ENCODE measurements around the gene AUTS2. TPM values are rescaled to one million over a fixed set of nuclear protein-coding genes. Genes with fewer than 3 reads are reported as not detected.
"Not testable (repeated sequence)": the region's sequence is repeated elsewhere in the genome, so short reads cannot be mapped to it uniquely, and the experiment has no call there.

The AUTS2 gene
- total and polyA plus RNA-seq, 2 donors: 13.4 to 87.7 TPM

DNA sequence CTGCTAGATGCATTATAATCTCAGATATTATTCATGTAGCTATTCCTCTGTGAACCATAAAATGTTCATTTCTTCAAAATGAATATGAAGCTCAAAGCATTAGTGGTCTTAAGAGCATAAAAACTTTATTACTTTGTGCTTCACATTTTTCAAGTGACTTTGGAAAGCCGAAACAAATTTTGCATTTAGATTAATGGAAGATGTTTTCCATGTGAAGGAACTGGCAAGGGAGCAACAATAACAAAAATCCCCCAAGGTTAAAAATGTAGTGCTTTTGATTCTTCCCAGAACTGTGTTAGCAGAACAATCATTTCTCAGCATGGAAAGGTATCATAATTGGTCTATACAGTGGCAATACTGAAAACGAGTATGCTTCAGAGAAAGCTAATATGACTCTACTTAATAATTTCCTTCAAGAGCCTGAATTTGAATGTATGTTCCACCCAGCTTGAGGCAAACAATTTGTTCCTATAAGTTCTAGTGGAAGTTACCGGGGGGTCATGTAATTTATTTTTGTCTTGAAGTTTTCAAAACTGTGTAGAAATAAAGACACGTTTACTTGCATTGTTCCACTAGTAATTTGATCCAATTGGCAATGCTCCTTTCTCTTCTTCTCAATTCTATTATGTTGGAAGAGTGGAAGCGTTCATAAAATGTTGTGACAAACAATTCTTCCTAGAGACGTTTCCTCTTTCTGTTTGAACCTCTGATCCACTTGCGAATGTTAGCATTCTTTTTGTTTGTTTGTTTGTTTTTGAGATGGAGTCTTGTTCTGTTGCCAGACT lies 665.4 kb downstream of the AUTS2 start:
- H3K27ac ChIP-seq (ENCODE audit: low read depth): no peak overlapping the region
- DNase-seq (ENCODE audit: extremely low spot score): no peak
- 73% methylated on average over 7 of the region's 7 CpGs for WGBS

DNA sequence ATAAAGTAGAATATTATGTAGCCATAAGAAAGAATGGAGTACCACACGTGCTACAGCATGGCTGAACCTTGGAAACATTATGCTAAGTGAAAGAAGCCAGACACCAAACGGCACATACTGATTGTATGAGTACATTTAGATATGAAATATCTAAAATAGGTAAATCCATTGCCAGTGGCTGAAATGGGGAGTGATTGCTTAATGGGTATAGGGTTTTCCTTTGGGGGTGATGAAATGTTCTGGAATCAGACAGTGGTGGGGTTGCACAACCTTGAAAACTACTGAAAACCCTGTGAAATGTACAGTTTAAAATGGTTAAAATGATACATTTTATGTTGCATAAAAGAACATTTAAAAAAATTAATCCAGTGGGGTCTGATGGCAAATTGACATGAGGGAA lies 667.9 kb downstream of the AUTS2 start:
- 91% methylated on average over 2 of the region's 2 CpGs for whole genome bisulfite sequencing

More for the DNA sequence above, 665.4 kb downstream of the AUTS2 start:
- H3K4me3 ChIP-seq (ENCODE audit: low read depth, low read length): no peak overlapping the region
- H3K4me1 ChIP-seq (ENCODE audit: insufficient read depth): no peaks in the 10 kb centered on the region
- no peaks in the 10 kb centered on the region for H3K36me3 ChIP-seq (ENCODE audit: insufficient read depth)

DNA sequence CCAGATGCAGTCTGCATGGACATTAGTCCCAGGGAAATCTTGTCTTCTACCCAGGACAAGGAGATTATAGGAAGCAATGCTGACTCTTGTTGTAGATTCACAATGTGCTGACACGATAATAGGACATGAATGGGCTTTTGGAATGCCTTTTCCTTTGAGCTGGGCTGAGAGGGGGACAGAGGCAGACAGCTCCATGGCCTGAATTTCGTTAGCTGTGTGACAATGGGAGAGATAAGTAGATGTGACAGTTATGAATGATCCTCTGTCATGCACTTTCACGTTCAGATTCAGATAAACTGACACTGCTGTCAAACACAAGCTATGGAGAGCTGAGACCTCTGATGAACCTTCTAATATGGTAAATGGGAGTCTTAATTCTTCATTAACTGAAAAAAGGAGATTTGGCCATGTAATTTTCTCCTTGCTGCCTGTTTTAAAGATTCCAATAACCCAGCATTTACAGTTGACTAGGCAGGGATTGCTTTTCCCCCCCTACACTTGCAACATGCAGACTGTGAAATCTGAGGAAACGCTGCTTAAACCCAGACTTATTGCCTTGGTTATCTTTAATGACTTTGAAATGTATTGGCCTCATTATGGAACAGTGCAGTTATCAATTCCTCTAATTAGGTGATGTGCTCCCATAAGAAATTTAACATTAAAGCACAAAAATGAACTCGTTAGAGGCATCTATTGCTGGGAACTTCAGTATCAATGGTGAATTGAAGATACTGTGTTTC lies 669.3 kb downstream of the AUTS2 start:
- Histone ChIP-seq H3K36me3 (ENCODE audit: insufficient read depth) (no peaks in the 10 kb centered on the region), H3K27ac (ENCODE audit: low read depth) (no peak overlapping the region), H3K4me3 (ENCODE audit: low read depth, low read length) (no peak overlapping the region), H3K4me1 (ENCODE audit: insufficient read depth) (no peaks in the 10 kb centered on the region)
- no peak for DNase-seq (ENCODE audit: extremely low spot score)
- WGBS: 90% methylated on average over 5 of the region's 5 CpGs

More for the DNA sequence above, 667.9 kb downstream of the AUTS2 start:
- H3K4me3 ChIP-seq (ENCODE audit: low read depth, low read length): no peak overlapping the region
- H3K27ac ChIP-seq (ENCODE audit: low read depth): no peak overlapping the region
- H3K4me1 ChIP-seq (ENCODE audit: insufficient read depth): no peaks in the 10 kb centered on the region
- H3K36me3 ChIP-seq (ENCODE audit: insufficient read depth): no peaks in the 10 kb centered on the region
- no peak for DNase-seq (ENCODE audit: extremely low spot score)

DNA sequence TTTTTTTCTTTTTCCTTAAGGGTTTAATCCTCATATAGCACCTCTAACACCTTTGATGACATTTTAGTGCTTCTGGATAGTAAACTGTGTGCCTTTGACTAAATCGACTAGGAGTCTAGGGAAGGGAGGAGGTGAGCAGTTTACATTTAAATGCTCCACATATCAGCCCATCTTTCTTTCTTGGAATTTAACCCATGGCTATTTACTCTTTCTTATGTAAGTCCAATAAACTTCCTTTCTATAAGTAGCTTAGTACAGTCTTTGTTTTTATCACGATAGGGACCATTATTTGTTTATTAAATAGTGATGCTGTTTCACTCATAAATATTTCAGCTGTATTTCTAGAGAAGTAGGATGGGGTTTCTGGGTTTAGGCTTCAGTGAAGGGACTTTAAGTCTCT lies 669.9 kb downstream of the AUTS2 start:
- Histone ChIP-seq H3K36me3 (ENCODE audit: insufficient read depth) (no peaks in the 10 kb centered on the region), H3K4me1 (ENCODE audit: insufficient read depth) (no peaks in the 10 kb centered on the region)
- WGBS: 60% methylated on average over 2 of the region's 2 CpGs

DNA sequence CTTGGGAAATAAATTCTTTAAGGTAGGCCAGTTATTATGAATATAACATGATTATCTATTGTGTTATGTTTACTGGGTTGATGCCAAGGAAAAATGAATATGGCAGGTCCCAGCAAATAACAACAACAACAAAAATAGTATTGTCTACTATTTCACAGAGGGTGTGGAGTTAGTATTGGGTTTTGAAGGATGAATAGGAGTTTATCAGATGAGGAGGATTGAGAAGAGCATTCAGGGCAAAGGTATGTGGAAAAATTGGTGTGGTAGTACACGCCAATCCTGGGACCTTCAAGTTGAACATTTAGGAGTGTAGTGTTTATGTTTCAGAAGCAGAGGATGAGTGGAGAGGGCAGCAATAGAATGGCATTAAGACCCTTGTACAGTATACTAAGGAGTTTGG lies 671.9 kb downstream of the AUTS2 start:
- no peak overlapping the region for H3K27ac ChIP-seq (ENCODE audit: low read depth)
- no peaks in the 10 kb centered on the region for H3K36me3 ChIP-seq (ENCODE audit: insufficient read depth)
- DNase-seq (ENCODE audit: extremely low spot score): no peak
- H3K4me1 ChIP-seq (ENCODE audit: insufficient read depth): no peaks in the 10 kb centered on the region
- WGBS: 100% methylated on average over 1 of the region's 1 CpG
- no peak overlapping the region for H3K4me3 ChIP-seq (ENCODE audit: low read depth, low read length)

More for the DNA sequence above, 669.9 kb downstream of the AUTS2 start:
- Histone ChIP-seq H3K4me3 (ENCODE audit: low read depth, low read length) (no peak overlapping the region), H3K27ac (ENCODE audit: low read depth) (no peak overlapping the region)
- DNase-seq (ENCODE audit: extremely low spot score): no peak

GRCh38 chr7:70271617-70272081 lies 673.4 kb downstream of the AUTS2 start:
- no peak for DNase-seq (ENCODE audit: extremely low spot score)
- H3K36me3 ChIP-seq (ENCODE audit: insufficient read depth): no peaks in the 10 kb centered on the region
- no peak overlapping the region for H3K27ac ChIP-seq (ENCODE audit: low read depth)
- WGBS: 74% methylated on average over 8 of the region's 8 CpGs
- no peak overlapping the region for H3K4me3 ChIP-seq (ENCODE audit: low read depth, low read length)
- H3K4me1 ChIP-seq (ENCODE audit: insufficient read depth): no peaks in the 10 kb centered on the region

GRCh38 chr7:70275570-70275969 lies 677.3 kb downstream of the AUTS2 start:
- not testable (repeated sequence) for H3K4me1 ChIP-seq (ENCODE audit: insufficient read depth); DNase-seq (ENCODE audit: extremely low spot score); H3K27ac ChIP-seq (ENCODE audit: low read depth); H3K36me3 ChIP-seq (ENCODE audit: insufficient read depth); H3K4me3 ChIP-seq (ENCODE audit: low read depth, low read length)
- 89% methylated on average over 3 of the region's 3 CpGs for WGBS

- H3K27ac ChIP-seq (ENCODE audit: low read depth): no peak overlapping the region
- no peak for DNase-seq (ENCODE audit: extremely low spot score)
- no peaks in the 10 kb centered on the region for H3K36me3 ChIP-seq (ENCODE audit: insufficient read depth)
- H3K4me3 ChIP-seq (ENCODE audit: low read depth, low read length): no peak overlapping the region
- 96% methylated on average over 1 of the region's 1 CpG for WGBS
- H3K4me1 ChIP-seq (ENCODE audit: insufficient read depth): no peaks in the 10 kb centered on the region
Measured at GRCh38 chr7:70285187-70285586, 686.9 kb downstream of the AUTS2 start.

- Histone ChIP-seq H3K4me1 (ENCODE audit: insufficient read depth) (no peaks in the 10 kb centered on the region), H3K27ac (ENCODE audit: low read depth) (no peak overlapping the region), H3K36me3 (ENCODE audit: insufficient read depth) (no peaks in the 10 kb centered on the region), H3K4me3 (ENCODE audit: low read depth, low read length) (no peak overlapping the region)
- 91% methylated on average over 3 of the region's 3 CpGs for WGBS
- DNase-seq (ENCODE audit: extremely low spot score): no peak
Measured at GRCh38 chr7:70285854-70286253, 687.6 kb downstream of the AUTS2 start.

GRCh38 chr7:70288781-70289456 lies 690.6 kb downstream of the AUTS2 start:
- H3K36me3 ChIP-seq (ENCODE audit: insufficient read depth): no peaks in the 10 kb centered on the region
- H3K4me1 ChIP-seq (ENCODE audit: insufficient read depth): no peaks in the 10 kb centered on the region
- 87% methylated on average over 5 of the region's 5 CpGs for WGBS
- H3K4me3 ChIP-seq (ENCODE audit: low read depth, low read length): no peak overlapping the region
- DNase-seq (ENCODE audit: extremely low spot score): no peak
- no peak overlapping the region for H3K27ac ChIP-seq (ENCODE audit: low read depth)

DNA sequence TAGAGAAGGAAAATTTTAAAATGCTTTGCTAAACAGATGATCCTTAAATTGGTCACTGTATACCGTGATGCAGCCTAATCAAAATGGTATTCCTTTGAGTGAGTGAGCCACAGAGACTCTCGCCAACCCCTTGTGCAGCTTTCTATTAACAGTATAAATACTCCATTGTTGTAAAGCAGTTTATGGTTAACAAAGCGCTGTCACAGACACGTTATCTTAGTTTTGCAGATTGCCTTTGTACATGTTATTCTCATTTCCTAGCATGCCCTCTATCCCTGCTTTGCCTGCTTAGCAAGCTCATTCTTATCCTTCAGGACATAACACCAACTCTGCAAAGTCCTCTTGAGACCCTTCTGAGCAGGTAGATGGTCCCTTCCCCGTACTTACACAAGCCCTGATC lies 694.4 kb downstream of the AUTS2 start:
- 90% methylated on average over 5 of the region's 5 CpGs for WGBS
- no peaks in the 10 kb centered on the region for H3K4me1 ChIP-seq (ENCODE audit: insufficient read depth)
- no peaks in the 10 kb centered on the region for H3K36me3 ChIP-seq (ENCODE audit: insufficient read depth)

DNA sequence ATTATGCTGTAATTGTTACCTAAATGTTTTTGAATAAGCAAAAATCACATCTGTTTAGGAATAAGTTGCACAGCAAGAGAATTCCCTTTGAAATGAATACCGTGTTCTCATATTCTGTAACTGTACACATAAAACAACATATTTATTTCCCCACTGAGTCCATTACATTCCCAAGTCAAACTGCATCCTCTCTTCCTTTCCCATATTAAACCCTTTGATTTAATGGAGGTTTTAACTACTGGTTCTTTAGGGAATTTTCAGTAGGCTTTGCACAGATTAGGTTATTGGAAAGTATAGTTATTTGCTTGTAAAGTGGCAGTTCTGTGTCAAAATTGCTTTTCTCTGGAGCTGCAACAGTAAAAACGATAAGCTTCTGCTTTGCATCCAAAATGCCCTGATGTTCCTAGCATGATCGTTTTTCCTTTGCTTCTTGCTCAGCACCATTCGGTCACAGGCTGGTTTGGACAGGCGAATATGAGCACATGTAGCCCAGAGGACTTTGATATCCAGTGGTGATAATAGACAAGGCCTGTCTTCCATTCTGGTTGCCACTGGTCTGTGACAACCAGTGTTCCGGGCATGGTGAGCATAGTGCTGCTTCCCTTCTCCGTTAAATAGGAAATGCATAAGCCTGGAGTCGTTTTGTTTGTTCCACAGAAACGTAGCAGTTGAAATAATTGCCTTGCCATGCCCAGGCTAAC lies 696.1 kb downstream of the AUTS2 start:
- DNase-seq (ENCODE audit: extremely low spot score): no peak
- Histone ChIP-seq H3K27ac (ENCODE audit: low read depth) (no peak overlapping the region), H3K36me3 (ENCODE audit: insufficient read depth) (no peaks in the 10 kb centered on the region), H3K4me3 (ENCODE audit: low read depth, low read length) (no peak overlapping the region), H3K4me1 (ENCODE audit: insufficient read depth) (no peaks in the 10 kb centered on the region)
- WGBS: 84% methylated on average over 9 of the region's 9 CpGs

More for the DNA sequence above, 694.4 kb downstream of the AUTS2 start:
- no peak for DNase-seq (ENCODE audit: extremely low spot score)
- H3K27ac ChIP-seq (ENCODE audit: low read depth): no peak overlapping the region
- no peak overlapping the region for H3K4me3 ChIP-seq (ENCODE audit: low read depth, low read length)

DNA sequence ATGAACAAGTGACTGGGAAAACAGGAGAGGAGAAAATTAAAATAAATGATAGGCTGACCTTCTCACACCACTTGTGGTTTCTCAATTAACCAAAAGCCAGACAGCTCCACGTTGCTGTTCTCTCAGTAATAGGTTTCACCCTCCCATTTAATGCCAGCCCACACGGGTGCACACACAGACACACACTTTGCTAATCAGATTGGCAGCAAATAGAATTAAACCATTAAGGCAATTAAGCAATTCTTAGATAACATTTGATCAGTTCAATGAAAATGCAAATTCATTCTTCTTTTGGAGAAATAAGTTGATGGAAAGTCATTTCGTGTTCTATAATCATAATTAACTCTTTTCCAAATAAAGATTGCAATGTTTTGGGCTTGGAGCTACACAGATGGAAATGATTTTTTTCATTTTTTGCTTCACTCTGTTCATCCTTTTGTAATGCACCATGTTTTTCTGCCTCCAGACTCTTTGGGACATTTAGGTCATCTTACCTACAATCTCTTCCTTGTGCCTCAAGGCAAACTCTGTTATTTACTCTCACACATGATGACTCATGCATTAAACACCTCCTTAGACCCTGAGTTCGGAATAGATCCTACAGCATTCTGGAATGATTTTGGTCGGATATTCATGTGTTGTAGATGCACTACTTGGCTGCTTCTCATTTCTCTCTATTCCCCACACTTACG lies 700.7 kb downstream of the AUTS2 start:
- 84% methylated on average over 6 of the region's 6 CpGs for WGBS
- no peak overlapping the region for H3K27ac ChIP-seq (ENCODE audit: low read depth)
- no peaks in the 10 kb centered on the region for H3K36me3 ChIP-seq (ENCODE audit: insufficient read depth)
- DNase-seq (ENCODE audit: extremely low spot score): no peak
- H3K4me3 ChIP-seq (ENCODE audit: low read depth, low read length): no peak overlapping the region
- H3K4me1 ChIP-seq (ENCODE audit: insufficient read depth): no peaks in the 10 kb centered on the region
